Activated CD4-positive, alpha-beta T cell treated with anti-CD3 and anti-CD28 coated beads for 36 hours (primary cell): ENCODE data around the gene ADCY9. TPM values are rescaled to one million over a fixed set of nuclear protein-coding genes. Genes with fewer than 3 reads are reported as not detected.

Source experiments
- ATAC-seq: fragments of 200-7000 bp; cut with Tn5 transposase; one replicate; pipeline ENCODE4 v1.10.0; 2021; ENCODE audit warnings: mild to moderate bottlenecking, moderate library complexity
- CTCF ChIA-PET: fragments of 350-600 bp; sonication (Branson Sonifier 250); formaldehyde crosslinking; loops from one replicate; lab custom pipeline; 2021; ENCODE audit warnings: antibody characterized with exemption; lab: Charles Lee
- POLR2A ChIA-PET: fragments of 350-600 bp; sonication (Branson Sonifier 250); formaldehyde crosslinking; loops from one replicate; lab custom pipeline; 2021; ENCODE audit warnings: antibody characterized with exemption, inconsistent platforms; lab: Charles Lee
- DNase-seq: peaks from one replicate; pipeline ENCODE4 v3.0.0-alpha.2; 2020
- H3K27ac Mint-ChIP-seq: one replicate; pipeline ENCODE4 v1.8.0; 2021; ENCODE audit warnings: mixed read lengths
- H3K27me3 Mint-ChIP-seq: one replicate; pipeline ENCODE4 v1.8.0; 2021; ENCODE audit warnings: mixed read lengths
- H3K36me3 Mint-ChIP-seq: one replicate; pipeline ENCODE4 v1.8.0; 2021; ENCODE audit warnings: low read depth, mixed read lengths
- H3K4me1 Mint-ChIP-seq: one replicate; pipeline ENCODE4 v1.8.0; 2021; ENCODE audit warnings: mixed read lengths
- H3K4me3 Mint-ChIP-seq: one replicate; pipeline ENCODE4 v1.8.0; 2021; ENCODE audit warnings: mild to moderate bottlenecking, moderate library complexity, mixed read lengths
- H3K9me3 Mint-ChIP-seq: one replicate; pipeline ENCODE4 v1.8.0; 2021; ENCODE audit warnings: low read depth, mixed read lengths
- intact Hi-C, 2 experiments: fragments of 100-400 bp; cut with DNase I in 1 of 2; cut with micrococcal nuclease in 1 of 2; formaldehyde crosslinking; loops; one replicate each; pipeline versions ENCODE4 v1.14.2 to v1.15.1; 2022 to 2024; cut with DNase I, micrococcal nuclease
- total RNA-seq, 2 experiments: library from RNA; stranded (reverse); gene quantifications; one replicate each; pipeline ENCODE4 v1.2.3, GENCODE V29; 2021

ADCY9 gene
- total RNA-seq, 2 experiments from 2014 or later = 5.3 to 6.2 TPM

DNA sequence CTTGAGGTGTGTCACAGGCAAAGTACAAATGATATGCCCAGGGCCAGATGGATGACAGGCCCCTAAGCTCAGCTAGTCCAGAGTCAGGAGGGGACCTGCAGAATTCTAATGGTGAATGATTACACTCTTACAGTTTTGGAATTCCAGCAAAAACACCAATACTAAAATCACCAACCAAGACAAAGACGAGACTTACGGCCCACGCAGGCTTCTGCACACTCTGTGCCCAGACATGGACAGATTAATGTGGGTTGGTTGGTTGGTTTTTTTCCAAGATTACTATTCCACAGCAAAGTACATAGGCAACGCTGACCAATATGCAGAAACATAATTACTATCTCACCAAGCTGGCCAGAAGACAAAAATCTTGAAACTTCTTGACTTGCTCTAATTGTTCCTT, 9.7 kb downstream of the ADCY9 start:
- Mint-ChIP-seq H3K4me1 (peaks cover 15% of the 10 kb centered on the region), H3K36me3 (peaks cover 12% of the 10 kb centered on the region), H3K9me3 (no peaks in the 10 kb centered on the region), H3K4me3 (no peak overlapping the region), H3K27me3 (no peaks in the 10 kb centered on the region), H3K27ac (no peak overlapping the region)
- intact Hi-C loops = no loop called here
- POLR2A ChIA-PET = no interaction called here
- DNase-seq (no peak), ATAC-seq (no peak)
- CTCF ChIA-PET = interaction anchor here (0.5 kb wide), 1 partner anchor 456 kb away, joined by 3 read pairs; no protein-coding TSS in a partner anchor

DNA sequence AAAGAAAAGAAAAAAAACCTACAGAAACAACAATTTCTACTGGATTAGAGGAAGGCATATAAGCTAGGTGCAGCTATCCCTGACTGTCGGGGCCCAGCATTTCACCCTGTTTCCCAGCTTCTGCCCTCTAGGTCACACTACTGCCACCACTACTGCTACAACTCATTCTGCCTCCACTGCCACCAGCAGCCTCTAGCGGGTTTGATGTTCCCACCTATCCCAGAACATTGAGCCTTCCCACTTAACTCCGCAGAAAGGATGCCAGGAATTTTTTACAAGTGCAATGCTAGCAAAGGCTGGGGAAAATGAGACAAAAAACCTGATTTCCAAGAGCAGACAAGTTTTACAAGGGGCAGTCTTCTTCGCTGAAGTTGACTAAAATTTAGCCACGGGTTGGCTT, 10.4 kb downstream of the ADCY9 start:
- ChIA-PET POLR2A (no interaction called here), CTCF (no interaction called here)
- peaks cover 12% of the 10 kb centered on the region for H3K36me3 Mint-ChIP-seq
- no peak overlapping the region for H3K4me3 Mint-ChIP-seq
- ATAC-seq = no peak
- no peaks in the 10 kb centered on the region for H3K9me3 Mint-ChIP-seq
- no peaks in the 10 kb centered on the region for H3K27me3 Mint-ChIP-seq
- intact Hi-C loops = no loop called here
- no peak for DNase-seq
- H3K4me1 Mint-ChIP-seq = peaks cover 12% of the 10 kb centered on the region
- no peak overlapping the region for H3K27ac Mint-ChIP-seq

DNA sequence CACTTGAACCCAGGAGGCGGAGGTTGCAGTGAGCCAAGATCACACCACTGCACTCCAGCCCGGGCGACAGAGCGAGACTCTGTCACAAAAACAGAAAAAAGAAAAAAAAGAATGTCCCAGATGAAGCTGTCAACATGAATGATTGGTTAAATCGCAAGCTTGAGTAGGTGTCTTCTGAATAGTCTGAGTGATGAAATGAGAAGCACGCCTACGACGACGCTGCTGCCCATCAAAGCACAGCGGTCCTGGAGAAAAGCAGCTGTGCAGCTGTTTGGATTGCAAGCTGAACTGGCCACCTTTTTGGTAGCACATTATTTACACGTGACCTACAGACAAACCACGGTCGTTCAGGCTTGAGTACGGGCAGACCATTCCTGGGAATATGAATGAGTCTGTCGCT, 12.5 kb downstream of the ADCY9 start:
- H3K9me3 Mint-ChIP-seq = no peaks in the 10 kb centered on the region
- intact Hi-C loops = no loop called here
- peaks cover 16% of the 10 kb centered on the region for H3K36me3 Mint-ChIP-seq
- peak overlapping the region; percentile 40 for H3K27ac Mint-ChIP-seq
- no peak overlapping the region for H3K4me3 Mint-ChIP-seq
- DNase-seq (peak; percentile 17), ATAC-seq (peak; percentile 39)
- peaks cover 12% of the 10 kb centered on the region for H3K4me1 Mint-ChIP-seq
- POLR2A ChIA-PET = no interaction called here
- H3K27me3 Mint-ChIP-seq = no peaks in the 10 kb centered on the region
- CTCF ChIA-PET = interaction anchor here (1.1 kb wide), 1 partner anchor 10 kb away, joined by 3 read pairs; no protein-coding TSS in a partner anchor

DNA sequence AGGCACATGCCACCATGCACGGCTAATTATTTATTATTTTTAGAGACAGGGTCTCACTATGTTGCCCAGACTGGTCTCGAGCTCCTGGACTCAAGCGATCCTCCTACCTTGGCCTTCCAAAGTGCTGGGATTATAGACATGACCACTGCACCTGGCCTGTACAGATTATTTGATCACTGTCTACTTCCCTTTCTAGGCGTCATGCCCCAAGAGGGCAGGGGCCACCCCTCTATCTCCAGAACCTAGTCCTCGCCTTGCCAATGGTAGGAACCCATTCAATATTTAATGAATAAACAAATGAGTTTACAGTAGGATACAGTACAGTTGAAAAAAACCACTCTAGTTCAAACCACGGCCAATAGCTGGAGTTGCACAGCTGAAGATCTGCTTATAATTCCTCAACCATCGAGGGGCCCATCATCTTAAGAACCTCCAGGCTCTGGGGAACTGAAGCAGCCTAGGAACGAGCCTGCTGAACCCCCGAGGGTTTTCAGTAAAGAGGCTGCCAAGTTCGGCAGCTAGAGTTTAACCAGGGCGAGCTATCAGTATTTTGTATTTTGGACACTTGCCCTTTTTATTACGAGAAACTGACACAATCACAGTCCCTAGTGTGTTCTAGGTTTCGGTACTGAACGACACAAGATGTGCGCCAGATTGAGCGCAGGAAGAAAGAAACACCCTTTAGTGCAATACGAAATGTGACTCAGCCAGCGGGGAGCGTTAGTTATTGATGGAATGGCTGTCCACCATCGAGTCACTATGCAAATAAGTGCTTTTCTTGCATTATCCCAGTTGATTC, 14.6 kb downstream of the ADCY9 start:
- intact Hi-C loops = no loop called here
- CTCF ChIA-PET = no interaction called here
- POLR2A ChIA-PET = no interaction called here
- Mint-ChIP-seq H3K27me3 (no peaks in the 10 kb centered on the region), H3K27ac (no peak overlapping the region), H3K36me3 (peaks cover 16% of the 10 kb centered on the region), H3K4me3 (no peak overlapping the region), H3K4me1 (peaks cover 14% of the 10 kb centered on the region), H3K9me3 (no peaks in the 10 kb centered on the region)
- no peak for DNase-seq
- ATAC-seq = no peak

DNA sequence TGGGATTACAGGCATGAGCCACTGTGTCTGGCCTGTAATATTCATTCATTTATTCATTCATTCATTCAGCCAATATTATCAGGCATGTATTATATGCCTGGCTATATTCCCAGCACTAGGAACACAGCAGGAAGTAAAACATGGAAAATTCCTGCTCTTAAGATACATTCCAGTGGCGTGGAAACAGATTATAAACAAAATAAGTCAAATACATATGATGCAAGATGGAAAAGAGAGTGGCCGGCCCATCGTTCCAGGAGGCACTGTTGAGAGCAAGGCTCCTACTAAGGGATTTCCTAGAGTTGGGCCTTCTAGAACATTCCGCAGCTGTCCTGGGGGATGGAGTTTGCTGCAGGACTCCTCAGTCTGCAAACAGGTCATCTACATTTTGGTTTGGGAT, 17.7 kb downstream of the ADCY9 start:
- Mint-ChIP-seq H3K9me3 (no peaks in the 10 kb centered on the region), H3K27ac (no peak overlapping the region), H3K36me3 (peaks cover 4% of the 10 kb centered on the region), H3K4me3 (no peak overlapping the region), H3K4me1 (peaks cover 3% of the 10 kb centered on the region), H3K27me3 (no peaks in the 10 kb centered on the region)
- intact Hi-C loops = no loop called here
- DNase-seq (no peak), ATAC-seq (no peak)
- ChIA-PET POLR2A (no interaction called here), CTCF (interaction anchor here (0.7 kb wide), 1 partner anchor 17 kb away, joined by 3 read pairs; no protein-coding TSS in a partner anchor)

DNA sequence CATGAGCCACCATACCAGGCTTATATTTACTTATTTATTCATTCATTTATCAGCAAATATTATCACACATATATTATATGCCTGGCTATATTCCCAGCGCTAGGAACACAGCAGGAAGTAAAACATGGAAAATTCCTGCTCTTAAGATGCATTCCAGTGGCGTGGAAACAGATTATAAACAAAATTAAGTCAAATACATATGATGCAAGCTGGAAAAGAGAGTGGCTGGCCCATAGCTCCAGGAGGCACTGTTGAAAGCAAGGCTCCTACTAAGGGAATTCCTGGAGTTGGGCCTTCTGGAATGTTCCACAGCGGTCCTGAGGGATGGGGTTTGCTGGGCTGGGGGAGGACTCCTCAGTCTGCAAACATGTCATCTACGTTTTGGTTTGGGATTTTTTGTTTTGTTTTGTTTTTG, 18.4 kb downstream of the ADCY9 start:
- intact Hi-C loops = no loop called here
- DNase-seq = no peak
- ChIA-PET POLR2A (no interaction called here), CTCF (no interaction called here)
- ATAC-seq = no peak
- peaks cover 4% of the 10 kb centered on the region for H3K36me3 Mint-ChIP-seq
- no peaks in the 10 kb centered on the region for H3K27me3 Mint-ChIP-seq
- no peaks in the 10 kb centered on the region for H3K9me3 Mint-ChIP-seq
- no peak overlapping the region for H3K4me3 Mint-ChIP-seq
- H3K4me1 Mint-ChIP-seq = peaks cover 2% of the 10 kb centered on the region
- no peak overlapping the region for H3K27ac Mint-ChIP-seq

DNA sequence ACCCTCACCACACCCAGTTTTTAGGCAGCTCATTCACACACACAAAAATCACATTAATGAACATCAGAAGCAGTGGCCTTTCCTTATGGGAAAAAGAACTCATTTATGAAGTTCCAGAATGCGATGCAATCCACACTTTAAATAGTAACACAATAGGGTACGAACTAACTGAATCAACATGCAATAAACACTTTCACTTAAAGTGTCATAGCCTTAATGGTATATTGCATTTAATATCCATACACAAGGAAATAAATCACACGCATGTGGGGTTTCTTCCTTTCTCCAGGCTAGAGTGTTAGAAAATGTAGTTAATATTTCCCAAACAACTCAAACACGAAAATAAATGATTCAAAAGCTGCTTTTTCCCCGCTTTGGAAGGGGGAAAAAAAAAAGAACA, 19.7 kb downstream of the ADCY9 start:
- H3K36me3 Mint-ChIP-seq = peaks cover 4% of the 10 kb centered on the region
- no peaks in the 10 kb centered on the region for H3K27me3 Mint-ChIP-seq
- POLR2A ChIA-PET = interaction anchor here (0.7 kb wide), 1 partner anchor 17 kb away, joined by 5 read pairs; no protein-coding TSS in a partner anchor
- DNase-seq (no peak), ATAC-seq (no peak)
- no peak overlapping the region for H3K4me3 Mint-ChIP-seq
- intact Hi-C loops = no loop called here
- CTCF ChIA-PET = interaction anchor here (1.0 to 1.4 kb wide), 2 partner anchors 15 to 158 kb away, joined by 3 read pairs; no protein-coding TSS in a partner anchor
- no peaks in the 10 kb centered on the region for H3K9me3 Mint-ChIP-seq
- no peak overlapping the region for H3K27ac Mint-ChIP-seq
- peaks cover 2% of the 10 kb centered on the region for H3K4me1 Mint-ChIP-seq

DNA sequence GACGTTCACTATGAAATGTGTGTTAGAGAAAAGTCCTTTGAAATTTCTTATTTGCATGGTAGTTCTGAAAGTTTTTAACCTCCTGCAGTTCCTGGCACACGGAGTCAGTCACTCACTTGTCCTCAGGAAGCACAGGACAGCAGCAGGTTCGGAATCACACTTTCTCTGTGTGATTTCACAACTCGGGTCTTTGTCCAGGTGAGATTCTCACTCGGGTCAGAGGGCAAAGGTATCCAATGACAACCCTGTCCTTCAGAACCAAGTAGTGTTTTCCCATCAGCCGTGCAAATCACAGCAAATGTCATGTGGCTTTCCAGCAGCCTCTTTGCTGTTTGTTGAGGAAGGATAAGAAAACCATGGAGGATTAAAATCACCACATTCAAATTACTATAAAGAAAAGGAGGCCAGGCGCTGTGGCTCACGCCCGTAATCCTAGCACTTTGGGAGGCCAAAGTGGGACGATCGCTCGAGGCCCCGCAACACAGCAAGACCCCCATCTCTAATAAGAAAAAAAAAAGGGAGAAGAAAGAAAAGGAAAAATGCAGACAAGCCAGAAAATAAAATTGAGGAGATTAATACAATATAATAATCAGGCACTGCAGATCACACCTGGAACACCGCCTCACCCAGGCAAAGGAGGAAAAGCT, 22.0 kb downstream of the ADCY9 start:
- no peak for DNase-seq
- Mint-ChIP-seq H3K27me3 (no peaks in the 10 kb centered on the region), H3K36me3 (no peaks in the 10 kb centered on the region), H3K4me1 (peaks cover 2% of the 10 kb centered on the region), H3K9me3 (no peaks in the 10 kb centered on the region), H3K4me3 (no peak overlapping the region), H3K27ac (no peak overlapping the region)
- intact Hi-C loops = no loop called here
- ATAC-seq = no peak
- CTCF ChIA-PET = interaction anchor here (0.6 to 1.2 kb wide), 2 partner anchors 10 to 144 kb away, joined by 3 to 5 read pairs; no protein-coding TSS in a partner anchor
- POLR2A ChIA-PET = no interaction called here

DNA sequence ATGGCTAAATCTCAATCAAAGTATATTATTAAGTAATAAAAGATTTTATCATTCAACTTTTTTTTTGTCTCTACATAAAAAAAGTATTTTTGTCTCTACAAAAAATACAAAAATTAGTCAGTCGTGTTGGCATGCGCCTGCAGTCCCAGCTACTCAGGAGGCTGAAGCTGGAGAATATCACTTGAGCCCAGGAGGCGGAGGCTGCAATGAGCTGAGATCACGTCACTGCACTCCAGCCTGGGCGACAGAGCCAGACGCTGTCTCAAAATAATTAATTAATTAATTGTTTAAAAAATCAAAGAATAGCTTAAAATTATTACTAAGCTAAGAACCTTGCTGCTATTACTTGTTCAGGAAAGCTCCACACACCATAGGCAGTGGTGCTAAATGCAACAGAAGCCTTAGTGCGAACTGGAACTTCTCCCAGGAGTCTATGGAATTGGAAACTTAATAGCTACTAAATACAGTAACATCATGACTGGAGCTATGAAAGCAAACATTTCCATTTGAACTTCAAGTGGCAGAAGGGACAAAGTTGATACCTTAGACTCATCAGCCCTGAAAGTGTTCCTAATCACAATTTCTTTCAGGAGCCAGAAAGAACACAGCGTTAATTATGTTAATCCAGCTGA, 22.6 kb downstream of the ADCY9 start:
- Mint-ChIP-seq H3K36me3 (no peaks in the 10 kb centered on the region), H3K27me3 (no peaks in the 10 kb centered on the region), H3K4me3 (no peak overlapping the region), H3K27ac (no peak overlapping the region), H3K9me3 (no peaks in the 10 kb centered on the region), H3K4me1 (peaks cover 2% of the 10 kb centered on the region)
- ChIA-PET CTCF (interaction anchor here (0.6 to 1.2 kb wide), 2 partner anchors 10 to 144 kb away, joined by 3 to 5 read pairs; no protein-coding TSS in a partner anchor), POLR2A (no interaction called here)
- ATAC-seq (no peak), DNase-seq (no peak)
- intact Hi-C loops = no loop called here

DNA sequence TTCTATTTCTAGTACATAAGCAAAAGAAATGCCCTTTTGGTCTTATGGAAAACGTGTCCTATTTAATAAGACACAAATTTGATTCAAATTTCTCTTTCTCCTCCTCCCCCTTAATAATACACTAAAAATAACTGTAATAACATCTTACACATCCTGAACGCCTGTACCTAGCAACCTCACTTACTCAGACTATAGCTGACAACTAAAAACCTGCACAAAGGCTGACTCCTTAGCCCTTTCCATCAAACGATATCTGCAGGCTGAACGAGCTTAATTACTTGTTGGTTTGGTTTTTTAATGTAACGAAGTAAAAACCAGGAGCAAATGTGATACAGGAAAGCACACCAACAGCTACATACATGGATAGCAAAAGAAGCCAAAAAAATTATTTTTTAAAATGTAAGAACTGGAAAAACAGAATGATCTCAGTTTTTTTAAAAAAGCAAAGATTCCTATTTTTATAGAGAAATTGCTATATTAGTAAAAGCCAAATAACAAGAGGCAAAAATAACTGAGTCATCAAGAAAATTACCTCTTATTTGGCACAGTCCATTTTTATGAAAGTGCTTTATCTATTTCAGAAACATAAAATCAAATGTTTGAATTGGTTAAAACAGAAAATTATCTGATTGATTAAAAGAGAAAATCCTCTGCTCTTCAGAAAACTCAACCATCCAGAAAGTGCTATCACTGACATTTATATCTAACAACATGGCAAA, 23.5 kb downstream of the ADCY9 start:
- DNase-seq = no peak
- intact Hi-C loops = no loop called here
- Mint-ChIP-seq H3K4me3 (no peak overlapping the region), H3K36me3 (no peaks in the 10 kb centered on the region), H3K27me3 (no peaks in the 10 kb centered on the region), H3K9me3 (no peaks in the 10 kb centered on the region), H3K4me1 (peaks cover 2% of the 10 kb centered on the region), H3K27ac (no peak overlapping the region)
- ATAC-seq = no peak
- POLR2A ChIA-PET = no interaction called here
- CTCF ChIA-PET = interaction anchor here (1.2 kb wide), 1 partner anchor 11 kb away, joined by 3 read pairs; no protein-coding TSS in a partner anchor
